B cell (primary cell): ENCODE data around the gene MTHFSD. TPM values are rescaled to one million over a fixed set of nuclear protein-coding genes. Genes with fewer than 3 reads are reported as not detected.
A peak's percentile ranks its signal among the peaks of the same experiment; 100 is the strongest.

Experiments used
- ATAC-seq: fragments of 200-7000 bp; cut with Tn5 transposase; one replicate; pipeline ENCODE4 v1.10.0; 2021; ENCODE audit warnings: low read depth, mild to moderate bottlenecking, moderate number of reproducible peaks, moderate library complexity
- CTCF ChIA-PET: fragments of 350-600 bp; sonication (Branson Sonifier 250); formaldehyde crosslinking; loops from one replicate; lab custom pipeline; 2021; ENCODE audit warnings: antibody characterized with exemption, inconsistent platforms; lab: Charles Lee
- POLR2A ChIA-PET: fragments of 350-600 bp; sonication (Branson Sonifier 250); formaldehyde crosslinking; loops from one replicate; lab custom pipeline; 2021; ENCODE audit warnings: antibody characterized with exemption; lab: Charles Lee
- DNase-seq: peaks from one replicate; pipeline ENCODE4 v3.0.0; 2013
- H2AFZ ChIP-seq: 2 replicates; pipeline ENCODE4 v1.6.1; 2012; ENCODE audit warnings: mild to moderate bottlenecking, low read depth, low read length; ENCODE audit not compliant: insufficient read depth, poor library complexity, severe bottlenecking
- H3K27ac ChIP-seq, 2 donors: 1 replicate in 1 of 2; 2 replicates in 1 of 2; pipeline ENCODE4 v1.5.1; 2012 to 2013; ENCODE audit warnings: low read length in 2 of 2, mild to moderate bottlenecking in 2 of 2, moderate library complexity in 1 of 2
- H3K27me3 ChIP-seq, 4 experiments: fragments of 200-600 bp in 1 of 4; sonication (generic) in 1 of 4; replicated peaks in 1 of 4; 1 replicate in 2 of 4; 2 replicates in 2 of 4; pipeline versions ENCODE4 v1.6.1 to v1.7.0; 2013 to 2016; ENCODE audit warnings: low read length in 3 of 4, mild to moderate bottlenecking in 2 of 4, mixed read lengths in 1 of 4, moderate library complexity in 1 of 4; ENCODE audit not compliant: insufficient read depth in 4 of 4, control insufficient read depth in 3 of 4; ENCODE audit errors: control extremely low read depth in 1 of 4
- H3K36me3 ChIP-seq, 2 experiments: replicated peaks in 1 of 2; 1 replicate in 1 of 2; 2 replicates in 1 of 2; pipeline versions ENCODE4 v1.6.1 to v1.7.1; 2013; ENCODE audit warnings: low read length in 1 of 2; ENCODE audit not compliant: insufficient read depth in 2 of 2, control insufficient read depth in 1 of 2; ENCODE audit errors: control extremely low read depth in 1 of 2, extremely low read depth in 1 of 2
- H3K4me1 ChIP-seq, 2 donors: fragments of 200-600 bp in 1 of 2; sonication (generic) in 1 of 2; 1 replicate in 1 of 2; 2 replicates in 1 of 2; pipeline versions ENCODE4 v1.5.1 to v1.6.1; 2013 to 2017; ENCODE audit warnings: low read length in 2 of 2; ENCODE audit not compliant: control insufficient read depth in 2 of 2, insufficient read depth in 2 of 2
- H3K4me2 ChIP-seq: replicated peaks from 2 replicates; pipeline ENCODE3; 2012; ENCODE audit warnings: mild to moderate bottlenecking, low read depth, low read length; ENCODE audit not compliant: poor library complexity, severe bottlenecking
- H3K4me3 ChIP-seq, 5 experiments: fragments of 200-600 bp in 1 of 5; sonication (generic) in 1 of 5; 1 replicate in 3 of 5; 2 replicates in 2 of 5; pipeline versions ENCODE4 v1.5.1 to v1.7.0; 2011 to 2016; ENCODE audit warnings: low read length in 4 of 5, mild to moderate bottlenecking in 4 of 5, low read depth in 2 of 5, control low read depth in 1 of 5, moderate library complexity in 1 of 5; ENCODE audit not compliant: insufficient read depth in 1 of 5; ENCODE audit errors: control extremely low read depth in 1 of 5, extremely low read depth in 1 of 5
- H3K79me2 ChIP-seq: fragments of 200-600 bp; sonication (generic); one replicate; pipeline ENCODE4 v1.6.0; 2016; ENCODE audit warnings: low read length; ENCODE audit not compliant: control insufficient read depth, insufficient read depth
- H3K9ac ChIP-seq: fragments of 200-600 bp; sonication (generic); 2 replicates; pipeline ENCODE4 v1.6.1; 2017; ENCODE audit warnings: mild to moderate bottlenecking, low read length, moderate library complexity
- H3K9me3 ChIP-seq, 3 donors: one replicate each; pipeline versions ENCODE4 v1.6.1 to v1.7.1; 2013; ENCODE audit warnings: low read length in 2 of 3; ENCODE audit not compliant: control insufficient read depth in 2 of 3, insufficient read depth in 1 of 3; ENCODE audit errors: control extremely low read depth in 1 of 3
- H4K20me1 ChIP-seq: 2 replicates; pipeline ENCODE4 v1.6.0; 2012; ENCODE audit warnings: mild to moderate bottlenecking, low read length; ENCODE audit not compliant: insufficient read depth, control insufficient read depth, poor library complexity, severe bottlenecking
- H3K27ac Mint-ChIP-seq: one replicate; pipeline ENCODE4 v1.8.0; 2021; ENCODE audit warnings: mixed read lengths
- H3K27me3 Mint-ChIP-seq: one replicate; pipeline ENCODE4 v1.8.0; 2021; ENCODE audit warnings: mixed read lengths
- H3K4me1 Mint-ChIP-seq: one replicate; pipeline ENCODE4 v1.8.0; 2021; ENCODE audit warnings: mixed read lengths
- H3K4me3 Mint-ChIP-seq: one replicate; pipeline ENCODE4 v1.8.0; 2021; ENCODE audit warnings: mixed read lengths
- H3K9me3 Mint-ChIP-seq: one replicate; pipeline ENCODE4 v1.8.0; 2022; ENCODE audit warnings: mixed read lengths; ENCODE audit not compliant: insufficient read depth
- EZH2 ChIP-seq: IDR thresholded peaks from 2 replicates; pipeline ENCODE4 v1.6.1; 2012; ENCODE audit warnings: borderline replicate concordance, low read depth, mild to moderate bottlenecking, moderate library complexity, low read length; ENCODE audit not compliant: insufficient read depth, poor library complexity, severe bottlenecking
- whole genome bisulfite sequencing: methylation state at CpG from one replicate; pipeline ENCODE4 v1.1.5; 2013; ENCODE audit warnings: missing lambda C conversion rate; ENCODE audit not compliant: insufficient coverage; 5-methylcytosine and 5-hydroxymethylcytosine counted together
- intact Hi-C: fragments of 100-400 bp; cut with micrococcal nuclease; formaldehyde crosslinking; loops from one replicate; pipeline ENCODE4 v1.10.0; 2022
- polyA plus RNA-seq: library from polyadenylated mRNA; depleted of rRNA; stranded (reverse); fragments of >200 nt; gene quantifications from 2 replicates; pipeline ENCODE4 v1.2.3, GENCODE V29; 2012
- total RNA-seq, 2 donors: library from RNA; stranded (reverse); fragments of 120-200 nt in 1 of 2; gene quantifications; 1 replicate in 1 of 2; 2 replicates in 1 of 2; pipeline versions ENCODE4 v1.2.3 to v1.2.4, GENCODE V29; 2013 to 2022
- TF ChIP-seq, protein P1 (sequence below): fragments of 200-600 bp; IDR thresholded peaks from one replicate; pipeline ENCODE4 v1.8.0; 2022; ENCODE audit warnings: antibody characterized with exemption, mild to moderate bottlenecking

Gene MTHFSD
- total and polyA plus RNA-seq, 2 donors (not counting 1 experiment from before 2014, with no cell fraction given) = 21.5 to 42.0 TPM

GRCh38 chr16:86519649-86520316 lies 35.3 kb downstream of the MTHFSD start:
- Histone ChIP-seq H3K4me3 (no peak overlapping the region), H3K4me2 (peak overlapping the region; percentile 45), H2AFZ (peak overlapping the region; percentile 14), H3K9me3 (peaks cover 0 to 13% (median 0%) of the 10 kb centered on the region in 3 donors), H3K27ac (no peak overlapping the region), H4K20me1 (no peaks in the 10 kb centered on the region), H3K36me3 (no peaks in the 10 kb centered on the region), H3K79me2 (no peaks in the 10 kb centered on the region), H3K9ac (no peak overlapping the region), H3K27me3 (peaks cover 0 to 75% (median 35%) of the 10 kb centered on the region in 4 experiments), H3K4me1 (peaks cover 7 to 14% of the 10 kb centered on the region in 2 donors)
- peak; percentile 81 for DNase-seq
- TF ChIP-seq, protein P1, sequence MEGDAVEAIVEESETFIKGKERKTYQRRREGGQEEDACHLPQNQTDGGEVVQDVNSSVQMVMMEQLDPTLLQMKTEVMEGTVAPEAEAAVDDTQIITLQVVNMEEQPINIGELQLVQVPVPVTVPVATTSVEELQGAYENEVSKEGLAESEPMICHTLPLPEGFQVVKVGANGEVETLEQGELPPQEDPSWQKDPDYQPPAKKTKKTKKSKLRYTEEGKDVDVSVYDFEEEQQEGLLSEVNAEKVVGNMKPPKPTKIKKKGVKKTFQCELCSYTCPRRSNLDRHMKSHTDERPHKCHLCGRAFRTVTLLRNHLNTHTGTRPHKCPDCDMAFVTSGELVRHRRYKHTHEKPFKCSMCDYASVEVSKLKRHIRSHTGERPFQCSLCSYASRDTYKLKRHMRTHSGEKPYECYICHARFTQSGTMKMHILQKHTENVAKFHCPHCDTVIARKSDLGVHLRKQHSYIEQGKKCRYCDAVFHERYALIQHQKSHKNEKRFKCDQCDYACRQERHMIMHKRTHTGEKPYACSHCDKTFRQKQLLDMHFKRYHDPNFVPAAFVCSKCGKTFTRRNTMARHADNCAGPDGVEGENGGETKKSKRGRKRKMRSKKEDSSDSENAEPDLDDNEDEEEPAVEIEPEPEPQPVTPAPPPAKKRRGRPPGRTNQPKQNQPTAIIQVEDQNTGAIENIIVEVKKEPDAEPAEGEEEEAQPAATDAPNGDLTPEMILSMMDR = peak; percentile 99
- no peak for TF ChIP-seq EZH2
- intact Hi-C loops = loop anchor here (1.0 to 5.0 kb wide), 3 partner anchors 177 to 698 kb away; no protein-coding TSS in a partner anchor
- Mint-ChIP-seq H3K4me3 (no peak overlapping the region), H3K27ac (no peak overlapping the region), H3K4me1 (peaks cover 8% of the 10 kb centered on the region), H3K27me3 (peaks cover 51% of the 10 kb centered on the region), H3K9me3 (no peaks in the 10 kb centered on the region)
- ChIA-PET POLR2A (no interaction called here), CTCF (interaction anchor here (0.7 to 5.9 kb wide), 5 partner anchors 8 to 699 kb away, joined by 3 to 59 read pairs (median 4); no protein-coding TSS in a partner anchor)
- WGBS = 8% methylated on average over 31 of the region's 31 CpGs
- no peak for ATAC-seq

DNA sequence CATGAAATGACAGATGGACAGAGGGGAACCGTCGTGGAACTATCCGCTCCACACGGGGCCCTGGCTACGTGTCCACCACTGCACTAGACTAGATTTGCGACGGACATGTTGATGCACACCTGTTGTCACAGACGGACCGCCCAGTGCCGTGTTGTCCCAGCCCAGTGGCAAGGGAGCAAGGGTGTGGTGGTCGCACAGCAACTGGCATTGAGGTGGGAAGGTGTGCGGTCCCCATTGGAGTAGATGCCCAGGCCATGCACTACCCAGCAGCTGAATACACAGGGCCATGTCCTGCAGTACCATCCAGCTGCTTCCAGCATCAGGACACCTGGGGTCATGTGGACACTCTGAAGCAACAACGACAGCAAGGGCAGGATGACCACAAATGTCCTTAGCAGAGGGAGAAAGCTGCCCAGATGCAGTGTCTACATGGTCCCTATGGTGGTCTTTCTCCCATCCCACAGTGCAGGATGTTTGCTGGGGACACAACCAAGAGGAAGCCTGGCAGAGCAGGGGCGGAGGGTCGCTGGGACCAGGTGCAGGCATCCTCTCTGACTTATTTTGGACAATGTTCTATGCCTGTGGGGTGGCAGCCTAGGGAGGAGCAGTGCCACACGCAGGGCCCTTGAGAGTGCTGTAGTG lies 35.9 kb downstream of the MTHFSD start:
- Histone ChIP-seq H3K27me3 (peaks cover 0 to 76% (median 39%) of the 10 kb centered on the region in 4 experiments), H3K79me2 (no peaks in the 10 kb centered on the region), H4K20me1 (no peaks in the 10 kb centered on the region), H3K9me3 (peaks cover 0 to 13% (median 1%) of the 10 kb centered on the region in 3 donors), H3K4me2 (no peak overlapping the region), H3K4me3 (no peak overlapping the region), H2AFZ (no peak overlapping the region), H3K27ac (no peak overlapping the region), H3K36me3 (no peaks in the 10 kb centered on the region), H3K9ac (no peak overlapping the region), H3K4me1 (peaks cover 7 to 14% of the 10 kb centered on the region in 2 donors)
- H3K9me3 Mint-ChIP-seq = no peaks in the 10 kb centered on the region
- WGBS = 85% methylated on average over 16 of the region's 16 CpGs
- DNase-seq = no peak
- peaks cover 8% of the 10 kb centered on the region for H3K4me1 Mint-ChIP-seq
- peaks cover 56% of the 10 kb centered on the region for H3K27me3 Mint-ChIP-seq
- H3K4me3 Mint-ChIP-seq = no peak overlapping the region
- CTCF ChIA-PET = interaction anchor here (0.7 to 5.9 kb wide), 6 partner anchors 8 to 699 kb away, joined by 3 to 59 read pairs (median 4); no protein-coding TSS in a partner anchor
- intact Hi-C loops = no loop called here
- ATAC-seq = no peak
- TF ChIP-seq, protein P1 = no peak
- POLR2A ChIA-PET = no interaction called here
- no peak overlapping the region for H3K27ac Mint-ChIP-seq
